ENCODE results near the gene FAM20B. TPM values are rescaled to one million over a fixed set of nuclear protein-coding genes. Genes with fewer than 3 reads are reported as not detected.
"Not testable (repeated sequence)": the region's sequence is repeated elsewhere in the genome, so short reads cannot be mapped to it uniquely, and the experiment has no call there.

Gene FAM20B
- total RNA-seq = 49.5 TPM
- long read RNA-seq, partial matches to known transcripts = 0 of 4 reads
- long read RNA-seq, other reads (novel, unspliced or antisense) = 4 of 4 reads

- DNase-seq (ENCODE audit: low spot score) = peak; percentile 99
Measured at GRCh38 chr1:179025125-179025974, at the start of gene FAM20B. TSS of gene FAM20B (plus strand) at chr1:179025894. CDS start at chr1:179043848, 17,954 bp downstream.

GRCh38 chr1:178976541-178976940, 49.2 kb upstream of the FAM20B start:
- no peak for DNase-seq (ENCODE audit: low spot score)

GRCh38 chr1:178986204-178986603, 39.5 kb upstream of the FAM20B start:
- DNase-seq (ENCODE audit: low spot score) = no peak

GRCh38 chr1:178988198-178988597, 37.5 kb upstream of the FAM20B start:
- DNase-seq (ENCODE audit: low spot score) = not testable (repeated sequence)

GRCh38 chr1:178993559-178993958, 32.1 kb upstream of the FAM20B start:
- no peak for DNase-seq (ENCODE audit: low spot score)

GRCh38 chr1:178997428-178997827, 28.3 kb upstream of the FAM20B start:
- DNase-seq (ENCODE audit: low spot score) = no peak

GRCh38 chr1:178998295-178998694, 27.4 kb upstream of the FAM20B start:
- no peak for DNase-seq (ENCODE audit: low spot score)

- DNase-seq (ENCODE audit: low spot score) = no peak
Measured at GRCh38 chr1:178999061-178999460, 26.6 kb upstream of the FAM20B start.

- no peak for DNase-seq (ENCODE audit: low spot score)
Measured at GRCh38 chr1:179001451-179001850, 24.2 kb upstream of the FAM20B start.

GRCh38 chr1:179002064-179002463, 23.6 kb upstream of the FAM20B start:
- DNase-seq (ENCODE audit: low spot score) = not testable (repeated sequence)

- DNase-seq (ENCODE audit: low spot score) = no peak
Measured at GRCh38 chr1:179002552-179003345, 22.9 kb upstream of the FAM20B start.

- no peak for DNase-seq (ENCODE audit: low spot score)
Measured at GRCh38 chr1:179003512-179004066, 22.1 kb upstream of the FAM20B start.

GRCh38 chr1:179007233-179007632, 18.5 kb upstream of the FAM20B start:
- no peak for DNase-seq (ENCODE audit: low spot score)

- DNase-seq (ENCODE audit: low spot score) = no peak
Measured at GRCh38 chr1:179010671-179011070, 15.0 kb upstream of the FAM20B start.

- DNase-seq (ENCODE audit: low spot score) = no peak
Measured at GRCh38 chr1:179012038-179012437, 13.7 kb upstream of the FAM20B start.

- no peak for DNase-seq (ENCODE audit: low spot score)
Measured at GRCh38 chr1:179014123-179014522, 11.6 kb upstream of the FAM20B start.

GRCh38 chr1:179015396-179015795, 10.3 kb upstream of the FAM20B start:
- no peak for DNase-seq (ENCODE audit: low spot score)

GRCh38 chr1:179016706-179017382, 8.8 kb upstream of the FAM20B start:
- peak; percentile 92 for DNase-seq (ENCODE audit: low spot score)

- DNase-seq (ENCODE audit: low spot score) = no peak
Measured at GRCh38 chr1:179017383-179018326, 8.0 kb upstream of the FAM20B start.

GRCh38 chr1:179021873-179022272, 3.8 kb upstream of the FAM20B start:
- DNase-seq (ENCODE audit: low spot score) = no peak

All from mesenteric fat pad (tissue), 1 donor.